SK-N-SH treated with all-trans-retinoic acid at 6 μM for 48 hours (cell line): ENCODE data around the gene TCF12.

Experiments
- PATZ1 ChIP-seq: fragments of 250-450 bp; sonication (Bioruptor Pico); IDR thresholded peaks from 2 replicates; pipeline ENCODE4 v1.8.0; 2020; ENCODE audit warnings: mild to moderate bottlenecking, moderate library complexity, borderline replicate concordance
- ZFP3 ChIP-seq: fragments of 250-450 bp; sonication (Bioruptor Pico); IDR thresholded peaks from 2 replicates; pipeline ENCODE4 v1.5.0; 2020; ENCODE audit warnings: mild to moderate bottlenecking, moderate library complexity

DNA sequence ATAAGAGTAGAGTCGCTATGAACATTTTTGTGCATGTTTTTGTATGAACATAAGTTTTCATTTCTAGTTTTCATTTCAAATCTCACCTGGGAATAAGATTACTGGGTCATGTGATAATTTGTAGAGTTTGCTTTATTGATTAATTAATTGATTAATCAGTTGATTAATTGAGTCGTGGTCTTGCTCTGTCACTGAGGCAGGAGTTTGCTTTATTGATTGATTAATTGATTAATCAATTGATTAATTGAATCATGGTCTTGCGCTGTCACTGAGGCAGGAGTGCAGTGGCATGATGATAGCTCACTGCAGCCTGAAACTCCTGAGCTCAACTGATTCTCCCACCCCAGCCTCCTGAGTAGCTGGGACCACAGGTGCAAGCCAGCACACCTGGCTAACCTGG lies 111.6 kb downstream of the TCF12 start:
- TF ChIP-seq PATZ1 (CRISPR knock-in tag) = no peak
- TF ChIP-seq ZFP3 (CRISPR knock-in tag) = no peak
